HAP-1 (cell line): ENCODE measurements around the gene FBXL16.

Experiments used
- DNase-seq, 2 experiments: peaks; one replicate each; pipeline ENCODE4 v3.0.0-alpha.2; 2016 to 2020; ENCODE audit warnings: low spot score in 2 of 2
- H3K27me3 ChIP-seq: fragments of 250-450 bp; sonication (Bioruptor Pico); 2 replicates; pipeline ENCODE4 v1.5.1; 2020; ENCODE audit warnings: low read depth, mild to moderate bottlenecking, moderate library complexity
- H3K36me3 ChIP-seq: fragments of 250-450 bp; sonication (Bioruptor Pico); replicated peaks from 2 replicates; pipeline ENCODE4 v1.5.1; 2020; ENCODE audit warnings: mild to moderate bottlenecking
- H3K4me1 ChIP-seq: fragments of 250-450 bp; sonication (Bioruptor Pico); 2 replicates; pipeline ENCODE4 v1.5.1; 2020; ENCODE audit warnings: mild to moderate bottlenecking
- H3K4me3 ChIP-seq: fragments of 250-450 bp; sonication (Bioruptor Pico); 2 replicates; pipeline ENCODE4 v1.5.1; 2020; ENCODE audit warnings: mild to moderate bottlenecking, moderate library complexity
- H3K9me3 ChIP-seq: fragments of 250-450 bp; sonication (Bioruptor Pico); 2 replicates; pipeline ENCODE4 v1.5.1; 2020; ENCODE audit warnings: mild to moderate bottlenecking, moderate library complexity
- in situ Hi-C: fragments of 300-500 bp; cut with MboI; formaldehyde crosslinking; loops from 3 replicates; pipeline ENCODE4 v1.14.3; 2020; ENCODE audit warnings: low sequenced_read_pairs, inconsistent platforms, mixed read lengths

The FBXL16 gene

DNA sequence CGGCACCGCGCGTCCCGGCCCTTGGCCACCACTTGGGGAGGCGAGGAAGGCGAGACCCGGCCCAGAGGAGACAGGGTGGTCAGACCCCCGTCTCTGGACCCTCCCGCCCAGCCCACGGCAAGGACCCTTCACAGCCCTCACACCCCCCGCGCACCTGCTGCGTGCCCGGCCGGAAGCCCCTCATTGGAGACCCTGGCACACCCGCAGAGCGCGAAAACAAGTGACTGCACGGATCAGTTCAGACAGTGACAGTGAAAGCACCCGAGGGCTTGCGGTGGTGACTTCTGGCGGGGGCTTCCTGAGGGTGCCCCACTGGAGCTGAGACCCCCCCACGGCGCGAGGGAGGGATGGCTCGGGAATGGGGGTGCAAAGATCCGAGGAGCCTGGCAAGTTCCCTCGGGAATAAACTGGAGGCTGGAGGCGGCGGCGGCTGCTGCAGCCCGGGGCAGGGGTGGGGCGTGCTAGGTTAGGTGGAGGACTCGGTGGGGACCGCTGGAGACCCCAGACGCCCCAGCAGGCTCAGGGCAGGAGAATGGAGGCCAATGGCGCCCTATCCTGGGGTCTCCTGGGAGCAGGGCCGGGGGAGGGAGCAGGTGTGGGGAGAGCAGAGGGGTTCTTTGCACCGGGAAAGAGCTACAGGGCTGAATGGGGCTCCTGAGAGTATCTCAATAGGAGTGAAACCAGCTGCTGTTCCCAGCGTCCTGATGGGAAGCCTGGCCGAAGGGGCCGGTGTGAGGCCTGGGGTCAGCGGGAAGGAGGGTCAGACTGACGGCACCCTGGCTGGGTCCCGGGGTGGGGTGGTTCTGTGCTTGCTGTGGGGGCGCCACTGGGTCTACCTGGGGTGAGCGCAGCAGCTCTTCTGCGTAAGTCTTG lies 824 bp upstream of the FBXL16 start:
- Histone ChIP-seq H3K4me1 (no peaks in the 10 kb centered on the region; the same call in 1 of the 2 replicates), H3K9me3 (no peaks in the 10 kb centered on the region), H3K4me3 (peak overlapping the region; percentile 21), H3K36me3 (no peaks in the 10 kb centered on the region), H3K27me3 (peaks cover 29% of the 10 kb centered on the region)
- in situ Hi-C loops = no loop called here
- DNase-seq = peak in 1 of 2 experiments; percentile 31

DNA sequence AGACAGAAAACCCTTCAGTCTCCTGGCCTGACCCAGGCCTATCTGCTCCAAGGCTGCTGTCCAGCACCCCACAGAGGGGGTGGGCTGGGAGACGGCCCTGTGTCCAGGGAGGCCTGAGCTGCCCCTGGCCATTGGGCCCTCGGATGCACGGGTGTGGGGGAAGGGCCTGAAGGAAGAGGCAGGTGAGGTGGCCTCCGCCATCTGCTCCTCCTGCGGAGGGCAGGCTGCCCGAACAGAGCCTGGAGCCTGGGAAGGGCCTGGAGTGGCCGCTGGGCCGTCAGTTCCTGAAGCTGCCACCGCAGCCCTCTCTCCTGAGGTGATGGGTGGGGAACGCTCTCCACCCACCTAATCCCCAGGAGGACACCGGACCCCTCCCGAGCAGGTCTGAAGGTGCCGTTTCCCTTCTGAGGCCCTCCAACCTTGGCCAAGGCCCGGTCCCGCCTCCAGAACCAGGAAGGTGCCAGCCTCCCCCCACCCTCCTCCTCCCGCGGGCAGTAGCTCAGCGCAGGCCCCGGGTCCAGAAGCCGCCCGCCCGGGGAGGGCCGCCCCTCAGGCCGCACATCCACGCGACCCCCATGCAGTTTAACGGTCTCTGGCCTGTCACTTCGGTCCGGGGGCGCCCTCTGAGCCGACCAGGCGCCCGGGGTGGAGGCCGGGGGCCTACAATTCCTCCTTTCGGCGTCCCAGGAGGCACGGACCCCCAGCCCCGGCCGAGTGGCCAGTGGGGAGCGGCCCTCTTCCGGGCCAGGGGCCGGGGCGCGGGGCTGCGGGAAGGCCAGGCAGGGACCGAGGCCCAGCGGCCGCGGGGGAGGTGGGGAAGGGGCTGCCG lies 835 bp downstream of the FBXL16 start:
- DNase-seq = no peak
- in situ Hi-C loops = no loop called here
- no peaks in the 10 kb centered on the region for H3K9me3 ChIP-seq
- peaks cover 43% of the 10 kb centered on the region for H3K27me3 ChIP-seq
- peak overlapping the region; percentile 45 for H3K4me3 ChIP-seq
- peaks cover 3% of the 10 kb centered on the region; the same call in 1 of the 2 replicates for H3K4me1 ChIP-seq
- H3K36me3 ChIP-seq = no peaks in the 10 kb centered on the region

DNA sequence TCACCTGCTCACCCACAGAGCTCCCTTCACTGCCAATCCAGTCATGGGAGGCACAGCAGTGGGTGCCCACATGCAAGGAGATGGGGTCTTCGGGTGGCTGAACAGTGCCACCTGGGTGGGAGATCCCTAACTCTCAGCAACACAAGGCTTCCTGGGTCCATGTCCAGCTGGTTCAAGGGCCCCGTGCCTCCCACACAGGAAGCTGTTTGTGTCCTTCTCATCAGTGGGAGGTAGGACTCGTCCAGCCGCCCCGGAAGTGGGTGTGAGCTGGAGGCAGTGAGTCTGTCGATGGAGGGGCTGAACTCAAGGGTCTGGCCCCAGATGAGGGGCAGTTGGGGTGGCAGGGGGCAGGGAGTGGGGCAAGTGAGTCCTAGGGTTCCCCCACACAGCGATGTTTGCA lies 1.6 kb downstream of the FBXL16 start:
- no peak overlapping the region; the same call in 1 of the 2 replicates for H3K4me3 ChIP-seq
- peaks cover 3% of the 10 kb centered on the region; the same call in 1 of the 2 replicates for H3K4me1 ChIP-seq
- H3K27me3 ChIP-seq = peaks cover 43% of the 10 kb centered on the region
- in situ Hi-C loops = no loop called here
- no peaks in the 10 kb centered on the region for H3K9me3 ChIP-seq
- DNase-seq = no peak
- no peaks in the 10 kb centered on the region for H3K36me3 ChIP-seq

DNA sequence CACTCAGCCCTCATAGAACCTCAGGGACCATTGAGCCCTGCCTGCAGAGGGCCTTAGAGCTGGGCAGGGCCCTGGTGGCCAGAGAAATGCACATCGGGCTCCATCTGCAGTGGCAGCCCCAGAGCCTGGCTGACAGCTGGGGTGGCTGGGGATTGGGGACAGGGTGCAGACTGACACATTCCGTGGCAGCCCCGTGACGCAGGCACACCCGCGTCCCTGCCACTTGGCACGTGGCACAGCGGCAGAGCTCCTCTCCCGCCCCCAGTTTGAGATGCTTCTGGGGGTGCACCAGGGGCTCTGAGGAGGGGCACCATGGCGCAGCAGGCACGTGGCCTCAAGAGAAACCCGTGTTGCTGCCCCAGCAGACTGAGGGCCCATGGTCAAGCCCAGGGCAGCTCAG lies 2.2 kb downstream of the FBXL16 start:
- Histone ChIP-seq H3K4me3 (no peak overlapping the region), H3K36me3 (no peaks in the 10 kb centered on the region), H3K27me3 (peaks cover 39% of the 10 kb centered on the region), H3K9me3 (no peaks in the 10 kb centered on the region), H3K4me1 (peaks cover 3% of the 10 kb centered on the region; the same call in 1 of the 2 replicates)
- DNase-seq = no peak
- in situ Hi-C loops = no loop called here

DNA sequence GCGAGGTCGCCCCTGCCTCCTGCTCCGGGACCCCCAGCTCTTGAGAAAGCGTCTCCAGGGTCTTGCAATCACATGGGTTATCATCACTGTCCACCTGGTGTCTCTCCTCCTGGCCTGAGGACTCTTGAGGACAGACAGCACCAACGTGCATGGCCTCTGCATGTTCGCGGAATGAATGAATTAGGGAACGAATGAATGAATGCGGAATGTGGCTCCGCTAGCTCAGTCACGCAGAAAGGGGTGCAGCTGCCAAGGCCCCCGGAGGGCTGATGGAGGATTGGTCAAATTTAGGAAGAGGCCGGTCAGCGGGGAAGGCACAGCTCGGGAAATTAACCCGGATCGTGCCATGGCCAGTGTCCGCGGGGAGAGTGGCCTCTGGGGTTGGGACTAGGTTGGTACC lies 3.3 kb downstream of the FBXL16 start:
- no peak for DNase-seq
- Histone ChIP-seq H3K27me3 (peaks cover 38% of the 10 kb centered on the region), H3K4me3 (no peak overlapping the region), H3K9me3 (no peaks in the 10 kb centered on the region), H3K4me1 (peaks cover 3% of the 10 kb centered on the region; the same call in 1 of the 2 replicates), H3K36me3 (no peaks in the 10 kb centered on the region)
- in situ Hi-C loops = no loop called here

DNA sequence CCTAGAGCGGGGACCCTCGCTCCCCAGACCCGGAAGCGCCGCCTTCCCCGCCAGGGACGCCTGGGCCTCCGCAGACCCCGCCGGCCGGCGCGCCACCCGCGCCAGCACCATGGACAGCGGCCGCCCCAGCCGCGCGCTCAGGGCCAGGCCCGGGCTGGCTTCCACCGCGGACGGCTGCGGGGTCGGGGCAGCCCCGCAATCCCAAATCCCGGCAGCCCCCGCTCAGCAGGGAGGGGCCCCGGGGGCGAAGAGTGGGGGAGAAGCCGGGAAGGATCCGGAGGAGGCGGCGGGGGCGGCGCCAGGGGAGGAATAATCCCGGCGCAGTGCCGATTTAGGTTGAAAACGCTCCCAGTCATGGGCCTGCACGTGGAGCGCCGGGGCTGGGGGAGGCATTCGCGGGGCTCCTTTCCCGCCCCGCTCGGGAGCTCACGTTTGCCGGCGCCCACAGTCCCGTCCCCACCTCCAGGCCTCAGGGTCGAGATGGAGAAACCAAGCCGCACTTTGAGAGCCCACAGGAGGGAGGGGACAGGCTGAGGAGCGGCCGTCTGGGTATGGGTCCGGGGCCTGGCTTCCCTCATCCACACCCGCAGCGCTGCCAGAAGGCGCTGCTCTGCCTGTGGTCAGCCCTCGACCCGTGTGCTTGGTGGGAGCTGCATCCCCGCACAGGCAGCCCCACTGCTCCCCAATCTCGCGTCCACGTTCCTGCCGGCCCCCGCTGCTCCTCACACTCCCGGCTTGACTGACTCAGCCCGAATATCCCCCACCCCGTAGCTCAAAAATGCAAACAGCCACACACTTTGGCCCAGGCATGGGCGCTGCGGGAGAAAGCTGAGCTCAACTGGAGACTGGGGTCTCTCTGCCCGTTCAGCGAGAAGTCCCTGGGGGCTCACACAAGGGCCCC lies 4.7 kb downstream of the FBXL16 start:
- peaks cover 4% of the 10 kb centered on the region for H3K4me1 ChIP-seq
- peaks cover 25% of the 10 kb centered on the region for H3K27me3 ChIP-seq
- H3K9me3 ChIP-seq = no peaks in the 10 kb centered on the region
- DNase-seq = peak in 1 of 2 experiments; percentile 66
- H3K36me3 ChIP-seq = no peaks in the 10 kb centered on the region
- in situ Hi-C loops = no loop called here
- no peak overlapping the region for H3K4me3 ChIP-seq

DNA sequence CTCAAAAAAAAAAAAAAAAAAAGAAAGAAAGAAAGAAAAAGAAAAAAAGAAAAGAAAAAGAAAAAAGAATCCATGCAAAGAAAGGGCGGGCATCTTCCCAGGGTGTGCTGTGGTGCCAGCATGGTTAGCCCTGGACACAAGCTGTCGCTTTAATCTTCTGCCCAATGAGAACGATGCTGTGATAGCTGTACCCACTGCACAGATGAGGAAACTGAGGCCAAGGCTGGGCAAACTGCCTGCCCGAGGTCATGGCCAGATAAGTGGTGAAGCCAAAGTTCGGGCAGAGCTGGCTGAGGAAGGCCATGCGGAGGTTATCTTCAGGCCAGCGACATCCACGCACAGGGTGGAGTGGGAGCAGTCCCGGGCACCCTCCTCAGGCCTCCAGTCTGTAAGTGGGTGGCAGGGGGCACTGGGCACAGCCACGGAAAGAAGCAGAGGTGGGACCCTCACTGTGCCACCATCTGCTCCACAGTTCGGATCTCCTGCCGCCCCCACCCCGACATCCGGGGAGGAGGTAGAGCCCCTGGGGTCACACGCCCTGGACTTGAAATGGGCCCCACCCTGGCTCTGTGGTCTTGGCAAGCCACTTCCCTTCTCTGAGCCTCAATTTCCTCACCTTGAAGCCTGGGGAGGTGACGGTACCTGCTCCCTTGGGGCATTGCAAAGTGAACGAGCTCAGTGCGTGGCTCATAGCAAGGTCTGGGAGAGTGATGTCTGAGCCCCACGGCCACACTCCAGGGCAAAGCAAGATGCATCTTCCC lies 6.5 kb downstream of the FBXL16 start:
- Histone ChIP-seq H3K36me3 (no peaks in the 10 kb centered on the region), H3K4me3 (no peak overlapping the region), H3K4me1 (peaks cover 11% of the 10 kb centered on the region), H3K27me3 (peaks cover 25% of the 10 kb centered on the region), H3K9me3 (no peaks in the 10 kb centered on the region)
- no peak for DNase-seq
- in situ Hi-C loops = no loop called here

DNA sequence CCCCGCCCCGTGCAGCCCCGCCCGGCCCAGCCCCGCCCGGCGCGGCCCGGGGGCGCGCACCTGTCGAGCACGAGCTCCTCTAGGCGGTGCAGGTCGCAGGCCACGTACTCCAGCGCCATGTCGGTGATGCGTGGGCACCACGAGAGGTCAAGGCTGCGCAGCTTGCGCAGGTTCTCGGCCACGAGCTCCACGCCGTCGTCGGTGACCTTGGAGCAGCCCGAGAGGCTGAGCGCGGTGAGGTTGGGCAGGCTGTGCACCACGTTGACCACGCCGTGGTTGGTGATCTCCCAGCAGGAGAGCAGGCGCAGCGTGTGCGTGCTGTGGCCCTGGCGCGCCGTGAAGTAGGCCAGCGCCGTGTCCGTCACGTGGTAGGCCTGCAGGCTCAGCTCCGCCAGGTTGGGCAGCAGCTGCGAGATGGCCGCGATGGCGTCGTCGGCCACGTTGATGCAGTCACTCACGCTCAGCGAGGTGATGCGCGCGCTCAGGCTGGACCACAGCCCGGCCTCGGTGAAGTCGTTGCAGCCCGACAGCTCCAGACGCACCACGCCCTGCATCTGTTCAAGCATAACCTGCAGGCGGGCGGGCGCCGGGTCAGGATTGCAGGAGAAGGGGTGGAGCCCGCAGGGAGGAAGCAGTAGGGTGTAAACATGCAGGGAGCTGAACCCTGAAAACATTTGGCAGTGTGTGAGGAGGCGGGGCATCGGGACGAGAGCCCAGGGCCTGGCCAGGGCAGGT lies 10.1 kb downstream of the FBXL16 start:
- DNase-seq = peak in 1 of 2 experiments; percentile 74
- Histone ChIP-seq H3K4me3 (peak overlapping the region; percentile 38), H3K36me3 (no peaks in the 10 kb centered on the region), H3K9me3 (no peaks in the 10 kb centered on the region), H3K4me1 (peaks cover 9% of the 10 kb centered on the region), H3K27me3 (peaks cover 6% of the 10 kb centered on the region; the same call in 1 of the 2 replicates)
- in situ Hi-C loops = no loop called here

DNA sequence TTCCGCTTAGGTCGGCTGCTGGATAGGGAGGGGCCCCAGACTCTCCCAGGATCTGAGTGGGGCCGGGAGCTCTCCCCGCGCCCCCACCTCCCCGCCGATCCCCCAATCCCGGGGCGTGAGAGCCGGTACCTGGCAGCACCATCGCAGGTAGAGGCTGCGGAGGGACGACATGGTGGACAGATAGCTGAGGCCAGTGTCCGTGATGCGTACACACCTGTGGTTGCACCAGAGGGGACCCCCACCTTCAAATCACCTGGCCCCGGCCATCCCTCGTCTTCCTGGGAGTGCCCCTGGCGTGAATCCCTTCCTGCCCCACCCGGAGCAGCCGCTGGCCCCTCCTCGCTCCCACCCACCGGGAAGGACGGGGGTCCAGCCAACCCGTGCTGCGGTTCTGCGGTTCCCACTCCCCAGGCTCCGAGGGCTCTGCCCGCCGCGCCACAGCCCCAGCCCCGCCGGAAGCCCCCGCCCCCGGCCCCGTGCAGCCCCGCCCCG lies 10.7 kb downstream of the FBXL16 start:
- no peak for DNase-seq
- Histone ChIP-seq H3K4me1 (peaks cover 11% of the 10 kb centered on the region), H3K27me3 (peaks cover under 1% of the 10 kb centered on the region; the same call in 1 of the 2 replicates), H3K36me3 (no peaks in the 10 kb centered on the region), H3K9me3 (no peaks in the 10 kb centered on the region), H3K4me3 (peak overlapping the region; percentile 38)
- in situ Hi-C loops = no loop called here

DNA sequence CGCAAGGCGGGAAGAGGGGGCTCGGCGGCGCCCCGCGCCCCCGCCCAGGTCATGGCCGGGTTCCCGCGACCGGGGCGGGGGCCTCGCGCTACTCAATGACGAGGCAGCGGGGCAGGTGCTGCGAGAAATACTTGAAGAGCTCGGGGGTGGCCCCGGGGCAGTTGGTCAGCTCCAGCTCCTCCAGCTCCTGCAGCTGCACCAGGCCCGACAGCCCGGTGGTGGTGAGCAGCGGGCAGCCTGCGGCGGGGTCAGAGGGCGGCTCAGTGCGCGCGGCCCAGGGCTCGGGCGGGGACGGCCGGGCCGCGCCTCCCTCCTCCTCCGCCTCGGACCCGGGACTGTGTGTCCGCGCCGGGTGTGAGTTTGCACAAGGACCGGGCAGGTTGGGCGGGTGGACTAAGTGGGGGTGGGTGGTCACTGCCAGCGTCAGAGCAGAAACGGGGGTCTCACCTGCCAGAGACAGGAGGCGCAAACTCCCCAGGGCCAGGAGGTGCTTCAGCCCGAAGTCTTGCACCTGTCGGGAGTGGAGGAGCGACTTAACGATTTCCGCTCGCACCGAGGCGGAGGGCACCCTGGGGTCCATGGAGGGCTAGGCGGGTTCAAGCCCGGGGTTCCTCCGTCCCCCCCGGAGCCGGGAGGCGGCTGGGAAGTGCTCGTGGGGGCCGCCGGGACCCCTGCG lies 11.3 kb downstream of the FBXL16 start:
- Histone ChIP-seq H3K36me3 (no peaks in the 10 kb centered on the region), H3K27me3 (no peaks in the 10 kb centered on the region; the same call in 1 of the 2 replicates), H3K9me3 (no peaks in the 10 kb centered on the region), H3K4me1 (peaks cover 14% of the 10 kb centered on the region), H3K4me3 (peak overlapping the region; percentile 38)
- DNase-seq = no peak
- in situ Hi-C loops = no loop called here

DNA sequence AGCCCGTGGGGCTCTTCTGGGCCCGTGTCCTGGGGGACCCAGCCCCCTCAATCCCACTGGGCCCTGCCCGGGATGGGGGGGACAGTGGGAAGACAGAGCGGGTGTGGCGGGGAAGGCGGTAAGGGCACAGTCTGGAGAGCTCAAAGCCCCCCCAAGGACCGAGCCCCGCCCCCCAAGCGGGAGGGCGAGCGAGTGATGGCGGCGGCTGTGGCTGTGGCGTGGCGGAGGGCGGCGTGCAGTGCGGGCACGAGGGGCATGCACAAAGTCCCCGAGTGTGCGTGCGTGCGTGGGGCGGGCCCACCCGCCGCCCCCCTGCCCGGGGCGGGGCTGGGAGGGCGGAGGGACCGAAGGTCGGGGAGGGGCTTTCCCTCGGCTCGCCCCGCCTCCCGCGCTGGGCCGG lies 11.8 kb downstream of the FBXL16 start:
- Histone ChIP-seq H3K27me3 (no peaks in the 10 kb centered on the region; the same call in 1 of the 2 replicates), H3K4me3 (no peak overlapping the region), H3K36me3 (no peaks in the 10 kb centered on the region; the same call in 1 of the 2 replicates), H3K9me3 (no peaks in the 10 kb centered on the region), H3K4me1 (peaks cover 17% of the 10 kb centered on the region)
- no peak for DNase-seq
- in situ Hi-C loops = no loop called here
